Colonic mucosa (tissue), 4 donors: Measurements from ENCODE around the gene CES1. TPM values are rescaled to one million over a fixed set of nuclear protein-coding genes. Genes with fewer than 3 reads are reported as not detected.
"Not testable (repeated sequence)": the region's sequence is repeated elsewhere in the genome, so short reads cannot be mapped to it uniquely, and the experiment has no call there.

ENCODE experiments used
- DNase-seq: peaks from one replicate; pipeline ENCODE4 v3.0.0-alpha.2; 2020
- H3K27ac ChIP-seq: fragments of 200-600 bp; one replicate; pipeline ENCODE4 v1.8.0; 2021
- H3K27me3 ChIP-seq: fragments of 200-600 bp; one replicate; pipeline ENCODE4 v1.8.0; 2021
- H3K36me3 ChIP-seq: fragments of 200-600 bp; one replicate; pipeline ENCODE4 v1.8.0; 2021
- H3K4me1 ChIP-seq: fragments of 200-600 bp; one replicate; pipeline ENCODE4 v1.8.0; 2021; ENCODE audit warnings: mild to moderate bottlenecking
- H3K4me3 ChIP-seq: fragments of 200-600 bp; one replicate; pipeline ENCODE4 v1.8.0; 2021
- H3K9ac ChIP-seq, 2 donors: one replicate each; pipeline ENCODE4 v1.7.0; 2013; ENCODE audit warnings: control low read depth in 2 of 2, low read depth in 2 of 2, low read length in 2 of 2
- H3K9me3 ChIP-seq: fragments of 200-600 bp; one replicate; pipeline ENCODE4 v1.8.0; 2021
- intact Hi-C: fragments of 100-400 bp; cut with DNase I; formaldehyde crosslinking; loops from one replicate; pipeline ENCODE4 v1.14.1; 2022
- total RNA-seq, 2 donors: library from RNA; stranded (reverse); fragmentation: NEBNext Ultra II Directional in 1 of 2; extraction: Animal tissue kit (Norgen Biotek cat#: 25700) in 1 of 2; gene quantifications; one replicate each; pipeline ENCODE4 v1.2.1, GENCODE V29; 2021
- TF ChIP-seq, protein P1 (sequence below): fragments of 200-600 bp; IDR thresholded peaks from one replicate; pipeline ENCODE4 v1.8.0; 2022; ENCODE audit warnings: antibody characterized with exemption, mild to moderate bottlenecking
- donor health status: healthy.
- donor health status: DM: no; HTN: no; CAD: no.
- donor health status: DM: no; HTN: no; CAD: no.

The CES1 gene
- total RNA-seq, 2 donors from 2014 or later: 9.1 to 19.2 TPM

DNA sequence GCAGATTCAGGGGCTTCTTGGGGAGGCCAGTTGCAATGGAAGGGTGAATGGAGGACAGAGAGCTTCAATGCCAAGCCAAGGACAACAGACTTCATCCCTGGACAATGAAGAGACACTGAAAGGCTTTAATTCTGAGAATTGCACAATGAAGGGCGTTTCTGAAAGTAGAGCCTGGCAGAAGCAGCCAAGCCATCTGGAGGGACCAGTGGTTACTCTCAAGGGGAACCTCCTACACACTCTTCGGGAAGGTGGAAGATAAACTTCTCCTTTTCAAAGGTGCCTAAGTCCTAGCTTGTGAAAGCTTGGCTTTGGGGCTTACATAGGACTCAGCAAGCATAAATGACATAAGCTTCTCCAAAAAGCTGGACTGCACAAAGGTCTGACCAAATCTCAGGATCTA is 6.2 kb upstream of the CES1 start:
- no peaks in the 10 kb centered on the region for H3K9me3 ChIP-seq
- H3K27me3 ChIP-seq: no peaks in the 10 kb centered on the region
- no peak overlapping the region for H3K27ac ChIP-seq
- no peak overlapping the region for H3K9ac ChIP-seq
- DNase-seq: no peak
- no peaks in the 10 kb centered on the region for H3K36me3 ChIP-seq
- intact Hi-C loops: no loop called here
- TF ChIP-seq, protein P1, sequence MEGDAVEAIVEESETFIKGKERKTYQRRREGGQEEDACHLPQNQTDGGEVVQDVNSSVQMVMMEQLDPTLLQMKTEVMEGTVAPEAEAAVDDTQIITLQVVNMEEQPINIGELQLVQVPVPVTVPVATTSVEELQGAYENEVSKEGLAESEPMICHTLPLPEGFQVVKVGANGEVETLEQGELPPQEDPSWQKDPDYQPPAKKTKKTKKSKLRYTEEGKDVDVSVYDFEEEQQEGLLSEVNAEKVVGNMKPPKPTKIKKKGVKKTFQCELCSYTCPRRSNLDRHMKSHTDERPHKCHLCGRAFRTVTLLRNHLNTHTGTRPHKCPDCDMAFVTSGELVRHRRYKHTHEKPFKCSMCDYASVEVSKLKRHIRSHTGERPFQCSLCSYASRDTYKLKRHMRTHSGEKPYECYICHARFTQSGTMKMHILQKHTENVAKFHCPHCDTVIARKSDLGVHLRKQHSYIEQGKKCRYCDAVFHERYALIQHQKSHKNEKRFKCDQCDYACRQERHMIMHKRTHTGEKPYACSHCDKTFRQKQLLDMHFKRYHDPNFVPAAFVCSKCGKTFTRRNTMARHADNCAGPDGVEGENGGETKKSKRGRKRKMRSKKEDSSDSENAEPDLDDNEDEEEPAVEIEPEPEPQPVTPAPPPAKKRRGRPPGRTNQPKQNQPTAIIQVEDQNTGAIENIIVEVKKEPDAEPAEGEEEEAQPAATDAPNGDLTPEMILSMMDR: no peak
- no peaks in the 10 kb centered on the region for H3K4me1 ChIP-seq
- no peak overlapping the region for H3K4me3 ChIP-seq

DNA sequence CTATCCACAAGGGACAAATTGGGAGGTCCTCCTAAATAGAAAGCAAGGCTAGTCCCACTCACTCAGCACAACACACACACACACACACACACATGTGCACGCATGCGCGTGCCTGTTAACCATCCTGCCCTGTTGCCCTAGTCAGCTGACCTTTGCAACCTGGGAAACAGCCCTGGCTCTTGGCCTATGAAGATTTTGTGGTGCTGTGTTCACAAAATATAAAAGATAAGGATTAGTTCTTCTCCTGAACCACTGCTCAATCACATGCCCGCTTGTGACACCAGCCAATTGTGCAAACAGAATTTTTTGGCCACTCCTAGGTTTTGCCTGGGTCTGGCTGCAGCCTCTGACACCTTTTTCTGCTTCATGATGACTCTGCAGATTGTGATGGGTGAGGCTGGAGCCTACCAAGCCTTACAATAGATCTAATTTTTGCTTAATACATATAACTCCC is 3.3 kb upstream of the CES1 start:
- H3K27ac ChIP-seq: no peak overlapping the region
- H3K4me3 ChIP-seq: no peak overlapping the region
- no peaks in the 10 kb centered on the region for H3K36me3 ChIP-seq
- intact Hi-C loops: no loop called here
- H3K4me1 ChIP-seq: no peaks in the 10 kb centered on the region
- no peak overlapping the region for H3K9ac ChIP-seq
- no peak for DNase-seq
- no peaks in the 10 kb centered on the region for H3K27me3 ChIP-seq
- TF ChIP-seq, protein P1: no peak
- no peaks in the 10 kb centered on the region for H3K9me3 ChIP-seq

DNA sequence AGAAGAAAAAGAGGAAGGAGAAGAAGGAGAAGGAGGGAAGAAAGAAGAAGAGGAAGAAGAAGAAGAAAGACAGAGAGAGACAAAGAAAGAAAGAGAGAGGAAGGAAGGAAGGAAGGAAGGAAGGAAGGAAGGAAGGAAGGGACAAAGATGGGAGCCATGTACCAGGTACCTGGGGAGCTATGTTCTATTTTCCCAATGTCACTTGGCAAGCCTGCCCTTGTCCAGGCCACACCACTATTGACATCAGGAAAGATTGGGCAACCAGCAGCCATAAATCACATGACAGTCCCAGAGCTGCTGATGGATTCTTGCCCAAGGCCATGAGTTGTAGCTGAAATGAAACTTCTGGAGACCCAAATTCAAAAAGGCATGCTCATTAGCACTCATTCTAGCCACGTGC is 2.7 kb upstream of the CES1 start:
- Histone ChIP-seq H3K27ac (no peak overlapping the region), H3K9me3 (no peaks in the 10 kb centered on the region), H3K9ac (no peak overlapping the region), H3K36me3 (no peaks in the 10 kb centered on the region), H3K4me1 (no peaks in the 10 kb centered on the region), H3K27me3 (no peaks in the 10 kb centered on the region), H3K4me3 (no peak overlapping the region)
- DNase-seq: peak; percentile 30
- TF ChIP-seq, protein P1: no peak
- intact Hi-C loops: no loop called here

DNA sequence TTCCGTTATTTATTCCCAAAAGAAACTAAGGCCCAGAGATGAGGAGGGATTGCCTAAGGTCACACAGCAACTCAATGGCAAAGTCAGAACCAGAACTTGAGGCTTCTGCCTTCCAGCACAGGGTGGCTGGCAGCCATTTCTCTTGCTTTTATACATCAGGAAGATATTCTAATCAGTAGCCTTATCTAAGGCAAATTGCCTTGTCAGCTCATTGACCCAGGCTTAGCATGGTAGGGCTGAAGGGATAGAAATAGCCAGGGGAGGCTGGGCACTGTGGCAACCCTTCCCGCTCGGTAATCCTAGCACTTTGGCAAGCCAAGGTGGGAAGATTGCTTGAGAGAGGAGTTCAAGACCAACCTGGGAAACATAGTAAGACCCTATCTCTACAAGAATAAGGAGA is 2.3 kb upstream of the CES1 start:
- H3K9ac ChIP-seq, H3K36me3 ChIP-seq, DNase-seq, H3K4me1 ChIP-seq, H3K27ac ChIP-seq, H3K9me3 ChIP-seq, H3K27me3 ChIP-seq, intact Hi-C loops, H3K4me3 ChIP-seq: not testable (repeated sequence)

DNA sequence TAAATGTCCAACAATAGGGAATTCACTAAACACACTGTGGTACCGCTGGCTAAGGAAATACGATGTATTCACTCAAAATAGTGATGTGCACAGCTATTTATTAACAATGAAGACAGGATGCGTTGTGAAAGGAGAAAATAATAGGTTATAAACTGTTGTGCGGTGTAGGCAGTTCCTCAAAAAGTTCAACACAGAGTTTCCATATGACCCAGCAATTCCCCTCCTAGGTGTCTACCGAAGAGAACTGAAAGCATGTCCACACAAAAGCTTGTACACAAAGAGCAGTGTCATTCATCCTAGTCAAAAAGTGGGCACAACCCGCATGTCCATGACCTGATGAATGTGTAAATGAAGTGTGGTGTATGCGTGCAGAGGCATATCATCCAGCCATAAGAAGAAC is 1.2 kb upstream of the CES1 start:
- TF ChIP-seq, protein P1: no peak
- Histone ChIP-seq H3K4me1 (no peaks in the 10 kb centered on the region), H3K4me3 (no peak overlapping the region), H3K36me3 (no peaks in the 10 kb centered on the region), H3K9me3 (no peaks in the 10 kb centered on the region), H3K27me3 (no peaks in the 10 kb centered on the region), H3K27ac (no peak overlapping the region), H3K9ac (no peak overlapping the region)
- no peak for DNase-seq
- intact Hi-C loops: no loop called here

DNA sequence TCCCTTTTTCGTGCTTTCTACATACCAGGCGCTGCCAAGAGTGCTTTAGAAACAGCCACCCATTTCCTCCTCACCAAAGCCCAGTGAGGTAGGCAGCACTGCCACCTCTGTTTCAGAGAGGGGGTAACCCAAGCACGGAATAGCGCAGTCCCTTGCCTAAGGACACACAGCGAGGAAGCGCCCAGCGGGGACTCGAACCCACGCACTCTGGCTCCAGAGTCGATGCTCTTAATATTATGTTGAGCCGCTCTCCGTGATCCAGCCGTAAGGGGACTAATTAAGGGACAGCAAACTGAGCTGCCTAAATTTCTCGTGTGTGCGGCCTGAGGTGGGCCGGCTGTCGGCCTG is 497 bp downstream of the CES1 start:
- intact Hi-C loops: no loop called here
- Histone ChIP-seq H3K27ac (no peak overlapping the region), H3K36me3 (no peaks in the 10 kb centered on the region), H3K27me3 (no peaks in the 10 kb centered on the region), H3K4me1 (no peaks in the 10 kb centered on the region), H3K4me3 (no peak overlapping the region), H3K9me3 (no peaks in the 10 kb centered on the region), H3K9ac (no peak overlapping the region)
- no peak for DNase-seq
- TF ChIP-seq, protein P1: no peak
